GM12878 (cell line): ENCODE data around the gene PIP5K1A. TPM values are rescaled to one million over a fixed set of nuclear protein-coding genes. Genes with fewer than 3 reads are reported as not detected.

Experiments used
- ASH2L ChIP-seq: fragments of 300-600, 200-600 bp; sonication (generic); IDR thresholded peaks from 2 replicates; pipeline ENCODE4 v1.6.1; 2017; ENCODE audit warnings: low read depth, mild to moderate bottlenecking, borderline replicate concordance
- ATF3 ChIP-seq: IDR thresholded peaks from 2 replicates; pipeline ENCODE4 v1.6.1; 2011; ENCODE audit warnings: low read depth, mild to moderate bottlenecking, low read length, moderate library complexity, borderline replicate concordance; ENCODE audit errors: extremely low read depth
- BCL11A ChIP-seq: IDR thresholded peaks from 2 replicates; pipeline ENCODE4 v1.6.1; 2011; ENCODE audit warnings: low read depth, low read length
- BCL3 ChIP-seq: IDR thresholded peaks from 2 replicates; pipeline ENCODE4 v1.6.1; 2011; ENCODE audit warnings: borderline replicate concordance, low read depth, mild to moderate bottlenecking, moderate library complexity, low read length; ENCODE audit not compliant: insufficient read depth, poor library complexity, severe bottlenecking
- E4F1 ChIP-seq: fragments of 450-650 bp; IDR thresholded peaks from 2 replicates; pipeline ENCODE4 v1.6.1; 2018; ENCODE audit warnings: borderline replicate concordance, mild to moderate bottlenecking; ENCODE audit not compliant: partially characterized antibody
- EZH2 ChIP-seq: IDR thresholded peaks from 2 replicates; pipeline ENCODE4 v1.6.1; 2012; ENCODE audit warnings: low read depth, mild to moderate bottlenecking, control low read depth, inconsistent platforms, low read length, borderline replicate concordance; ENCODE audit not compliant: control insufficient read depth
- FOXM1 ChIP-seq: IDR thresholded peaks from 2 replicates; pipeline ENCODE4 v1.6.1; 2012; ENCODE audit warnings: low read depth, mild to moderate bottlenecking, inconsistent platforms, low read length, moderate library complexity
- LARP7 ChIP-seq: fragments of 450-650 bp; IDR thresholded peaks from 2 replicates; pipeline ENCODE4 v1.6.1; 2017; ENCODE audit warnings: mild to moderate bottlenecking
- MAX ChIP-seq: IDR thresholded peaks from 2 replicates; pipeline ENCODE4 v1.6.1; 2012; ENCODE audit warnings: low read depth, low read length, improper control_type of control experiment
- MYC ChIP-seq: IDR thresholded peaks from 2 replicates; pipeline ENCODE4 v1.6.1; 2011; ENCODE audit warnings: mild to moderate bottlenecking, low read length, moderate library complexity, inconsistent platforms; ENCODE audit not compliant: insufficient read depth, insufficient replicate concordance, insufficient read length, severe bottlenecking
- NFYA ChIP-seq: IDR thresholded peaks from 2 replicates; pipeline ENCODE4 v1.6.1; 2011; ENCODE audit warnings: low read depth, mild to moderate bottlenecking, low read length, improper control_type of control experiment, borderline replicate concordance
- NKRF ChIP-seq: fragments of 450-650 bp; conservative IDR thresholded peaks from 2 replicates; pipeline ENCODE4 v1.6.1; 2017; ENCODE audit warnings: mild to moderate bottlenecking, moderate library complexity
- NR2C1 ChIP-seq: fragments of 450-650 bp; IDR thresholded peaks from 2 replicates; pipeline ENCODE4 v1.6.1; 2017; ENCODE audit warnings: antibody characterized with exemption, mild to moderate bottlenecking, moderate library complexity
- POLR2AphosphoS5 ChIP-seq: IDR thresholded peaks from 2 replicates; pipeline ENCODE4 v1.6.1; 2011; ENCODE audit warnings: mild to moderate bottlenecking, low read length, inconsistent platforms
- RAD21 ChIP-seq: IDR thresholded peaks from 2 replicates; pipeline ENCODE4 v1.6.1; 2011; ENCODE audit warnings: mild to moderate bottlenecking, low read depth, low read length, moderate library complexity; ENCODE audit not compliant: insufficient read depth
- RBBP5 ChIP-seq: fragments of 200-600 bp; sonication (generic); conservative IDR thresholded peaks from 2 replicates; pipeline ENCODE4 v1.6.1; 2016
- SIN3A ChIP-seq: IDR thresholded peaks from 2 replicates; pipeline ENCODE4 v1.6.1; 2012; ENCODE audit warnings: low read depth, low read length, improper control_type of control experiment
- SPI1 ChIP-seq: IDR thresholded peaks from 2 replicates; pipeline ENCODE4 v1.6.1; 2011; ENCODE audit warnings: low read depth, mild to moderate bottlenecking, low read length, moderate library complexity, borderline replicate concordance; ENCODE audit not compliant: insufficient read depth
- SUPT20H ChIP-seq: IDR thresholded peaks from 2 replicates; pipeline ENCODE4 v1.6.1; 2011; ENCODE audit warnings: low read depth, mild to moderate bottlenecking, low read length, moderate library complexity, borderline replicate concordance; ENCODE audit not compliant: control insufficient read depth
- TAF1 ChIP-seq: IDR thresholded peaks from 2 replicates; pipeline ENCODE4 v1.6.1; 2011; ENCODE audit warnings: mild to moderate bottlenecking, low read depth, low read length, borderline replicate concordance
- YY1 ChIP-seq: IDR thresholded peaks from 2 replicates; pipeline ENCODE4 v1.6.1; 2011; ENCODE audit warnings: low read depth, mild to moderate bottlenecking, low read length
- ZSCAN29 ChIP-seq: fragments of 450-650 bp; IDR thresholded peaks from 2 replicates; pipeline ENCODE4 v1.6.1; 2017; ENCODE audit warnings: mild to moderate bottlenecking, moderate library complexity
- polyA plus RNA-seq, 11 experiments: library from polyadenylated mRNA; depleted of rRNA in 4 of 11; unstranded in 6 of 11; stranded (reverse) in 5 of 11; fragments of >200 nt; fragmentation: Nextera tagmentation in 4 of 11; fragmentation: Illumina TruSeq in 1 of 11; extraction: Ambion mirVana in 4 of 11; extraction: Trizol in 1 of 11; gene quantifications; 1 replicate in 1 of 11; 2 replicates in 10 of 11; pipeline versions ENCODE4 v1.2.1 to v1.2.3, GENCODE V29; 2011 to 2016; ENCODE audit warnings: inconsistent platforms in 2 of 11, missing spikeins in 2 of 11, low read depth in 1 of 11
- total RNA-seq, 4 experiments: library from RNA; depleted of rRNA in 3 of 4; stranded (reverse); fragments of >200 nt in 3 of 4; fragmentation: Illumina TruSeq in 1 of 4; extraction: Trizol in 1 of 4; gene quantifications; 2 replicates each; pipeline versions ENCODE4 v1.2.1 to v1.2.3, GENCODE V29; 2013 to 2021

Gene PIP5K1A
- total and polyA plus RNA-seq, 10 of the 15 experiments (the other 5 are each of a cell fraction or from before 2014, with no cell fraction given), result 4.5 to 114 (median 51.5) TPM

GRCh38 chr1:151198254-151199127, at the start of gene PIP5K1A (continued):
- peak; percentile 90 for TF ChIP-seq ATF3
- peak; percentile 61; the same call in 1 of the 2 replicates for TF ChIP-seq ZSCAN29
- peak; percentile 95 for TF ChIP-seq YY1
- TF ChIP-seq TAF1, result peak; percentile 78
- no peak for TF ChIP-seq EZH2
- TF ChIP-seq BCL3, result no peak
- TF ChIP-seq SIN3A, result peak; percentile 80
- TF ChIP-seq NKRF, result no peak
- no peak for TF ChIP-seq BCL11A
- TF ChIP-seq RAD21, result no peak
- peak; percentile 28; the same call in 1 of the 2 replicates for TF ChIP-seq ASH2L
- TF ChIP-seq MAX, result peak; percentile 99
- peak; percentile 14; the same call in 1 of the 2 replicates for TF ChIP-seq NFYA
- TF ChIP-seq FOXM1, result no peak
- no peak for TF ChIP-seq LARP7
- TF ChIP-seq MYC, result no peak
- peak; percentile 83 for TF ChIP-seq POLR2AphosphoS5
- peak; percentile 66; the same call in 1 of the 2 replicates for TF ChIP-seq NR2C1
- TF ChIP-seq E4F1, result no peak
- TF ChIP-seq RBBP5, result no peak
- no peak for TF ChIP-seq SPI1
- TF ChIP-seq SUPT20H, result no peak
